ENCODE data around the gene LAMA1.

LAMA1 gene

GRCh38 chr18:6983366-6983765 lies 134.2 kb downstream of the LAMA1 start:
- DNase-seq (ENCODE audit: low spot score), result no peak

- no peak for DNase-seq (ENCODE audit: low spot score)
Measured at GRCh38 chr18:6982398-6982797, 135.2 kb downstream of the LAMA1 start.

GRCh38 chr18:6980363-6980762 lies 137.2 kb downstream of the LAMA1 start:
- no peak for DNase-seq (ENCODE audit: low spot score)

DNA sequence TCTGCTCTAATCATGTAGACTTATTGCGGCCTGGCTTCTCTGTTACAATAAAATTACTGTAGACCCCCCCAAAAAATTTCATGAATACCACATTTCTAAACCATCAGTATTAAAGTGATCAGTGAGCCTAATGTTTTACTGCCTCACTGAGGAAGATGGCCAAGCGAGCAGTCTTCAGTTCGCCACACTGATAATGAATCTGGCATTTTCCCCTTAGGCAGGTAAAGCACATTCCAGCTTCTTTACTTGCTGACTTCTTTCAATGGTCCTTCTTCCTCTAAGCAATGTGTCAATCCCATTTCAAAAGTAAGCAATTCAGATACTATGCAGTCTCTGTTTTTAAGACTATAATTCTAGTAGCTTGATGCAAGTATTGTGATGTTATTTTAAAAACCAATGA lies 137.6 kb downstream of the LAMA1 start:
- DNase-seq (ENCODE audit: low spot score), result no peak

GRCh38 chr18:6976935-6977334 lies 140.7 kb downstream of the LAMA1 start:
- DNase-seq (ENCODE audit: low spot score), result no peak

DNA sequence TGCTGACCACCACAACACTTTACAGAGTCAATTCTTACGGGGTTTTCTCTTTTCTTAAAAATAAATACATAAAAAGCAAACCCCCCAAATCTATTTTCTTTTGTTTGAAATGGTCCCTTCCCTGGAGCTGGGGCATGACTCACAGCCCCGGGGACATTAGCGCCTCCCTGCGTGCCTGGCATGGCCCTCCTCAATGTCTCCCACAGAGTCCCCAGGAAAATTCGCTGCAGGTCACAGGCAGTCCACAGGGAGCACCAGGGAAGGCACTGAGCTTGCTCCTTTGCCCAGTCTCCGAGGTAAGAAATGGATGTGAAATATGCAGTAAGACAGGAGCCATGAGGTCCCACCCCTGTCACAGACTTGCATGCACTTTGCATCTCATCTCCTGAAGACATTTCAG lies 142.5 kb downstream of the LAMA1 start:
- no peak for DNase-seq (ENCODE audit: low spot score)

DNA sequence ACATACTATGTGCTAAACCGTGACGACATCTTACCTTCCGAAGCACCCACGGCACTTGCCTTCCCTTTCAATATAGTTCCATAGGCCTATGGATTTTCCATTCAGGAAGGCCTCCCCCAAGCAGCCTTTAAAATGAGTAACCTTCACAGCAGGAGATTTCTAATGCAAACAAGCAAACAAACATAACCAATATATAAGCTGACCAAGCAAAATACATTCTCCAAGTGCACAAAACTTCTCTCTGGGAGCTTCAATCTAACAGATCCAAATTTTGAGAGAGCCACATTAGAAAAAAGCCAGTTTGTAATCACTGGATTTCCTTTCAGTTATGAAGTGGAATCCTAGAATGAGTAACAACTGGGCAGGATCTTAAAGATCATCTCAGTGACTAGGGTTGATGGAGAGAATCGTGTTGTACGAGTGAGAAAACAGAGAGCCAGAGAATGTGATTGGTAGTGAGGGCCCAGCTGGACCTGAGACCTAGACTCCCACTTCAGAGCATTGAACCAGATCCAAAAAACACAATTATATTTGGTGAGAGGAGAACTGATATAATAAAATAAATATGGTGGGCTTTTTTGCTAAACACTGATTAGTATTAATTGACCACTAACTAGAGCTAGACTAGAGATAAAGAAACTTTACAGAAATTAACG lies 145.6 kb downstream of the LAMA1 start:
- no peak for DNase-seq (ENCODE audit: low spot score)

DNA sequence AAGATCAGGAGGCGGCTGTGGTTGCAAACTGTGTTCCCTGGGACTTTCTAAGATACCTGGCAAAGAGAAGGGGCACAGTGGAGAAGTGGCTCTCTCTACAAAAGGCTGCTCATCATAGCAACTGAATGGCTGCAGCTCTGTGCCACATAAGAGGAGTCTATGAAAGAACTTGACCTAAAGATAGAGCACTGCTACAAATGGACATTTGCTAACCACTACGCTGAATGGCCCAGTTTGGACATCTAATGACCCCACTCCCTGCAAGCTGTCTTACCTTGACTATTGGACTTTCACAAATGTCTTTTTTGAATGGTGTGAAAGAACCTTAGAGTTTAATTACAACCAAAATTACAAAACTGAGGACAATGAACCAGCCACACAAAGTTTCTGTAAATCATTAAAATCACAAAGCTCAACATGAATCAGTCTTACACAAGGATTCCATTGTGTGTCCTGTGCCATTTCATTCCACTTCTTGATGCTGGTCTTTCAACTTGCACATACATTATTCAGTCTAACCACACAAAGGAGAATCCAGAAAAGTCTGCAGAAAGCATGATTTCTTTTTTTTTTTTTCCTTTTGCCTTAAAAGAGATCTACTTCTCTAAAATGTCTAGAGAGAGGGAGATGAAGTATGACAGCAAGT lies 154.0 kb downstream of the LAMA1 start:
- DNase-seq (ENCODE audit: low spot score), result peak; percentile 29

- no peak for DNase-seq (ENCODE audit: low spot score)
Measured at GRCh38 chr18:6962571-6963451, 154.8 kb downstream of the LAMA1 start.

DNA sequence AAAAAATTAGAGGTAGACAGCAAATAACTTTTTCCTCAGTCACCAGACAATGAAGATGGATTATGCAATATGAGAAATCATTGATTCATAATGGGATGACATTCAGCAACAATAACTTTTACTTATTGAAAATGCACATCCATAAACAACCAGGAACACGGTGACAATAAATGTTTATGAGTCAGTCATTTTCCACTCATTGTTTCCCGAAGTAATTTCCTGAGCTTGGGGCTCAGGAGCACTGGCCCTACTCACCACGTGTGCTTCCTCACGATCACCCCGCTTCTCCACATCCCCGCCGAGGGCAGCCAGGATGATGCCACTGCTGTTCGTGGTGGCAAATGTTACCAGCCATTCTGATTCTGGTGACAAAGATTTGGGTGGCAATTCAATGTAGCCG lies 156.3 kb downstream of the LAMA1 start:
- DNase-seq (ENCODE audit: low spot score), result no peak

- no peak for DNase-seq (ENCODE audit: low spot score)
Measured at GRCh38 chr18:6960656-6961055, 156.9 kb downstream of the LAMA1 start.

GRCh38 chr18:6960124-6960523 lies 157.5 kb downstream of the LAMA1 start:
- DNase-seq (ENCODE audit: low spot score), result no peak

DNA sequence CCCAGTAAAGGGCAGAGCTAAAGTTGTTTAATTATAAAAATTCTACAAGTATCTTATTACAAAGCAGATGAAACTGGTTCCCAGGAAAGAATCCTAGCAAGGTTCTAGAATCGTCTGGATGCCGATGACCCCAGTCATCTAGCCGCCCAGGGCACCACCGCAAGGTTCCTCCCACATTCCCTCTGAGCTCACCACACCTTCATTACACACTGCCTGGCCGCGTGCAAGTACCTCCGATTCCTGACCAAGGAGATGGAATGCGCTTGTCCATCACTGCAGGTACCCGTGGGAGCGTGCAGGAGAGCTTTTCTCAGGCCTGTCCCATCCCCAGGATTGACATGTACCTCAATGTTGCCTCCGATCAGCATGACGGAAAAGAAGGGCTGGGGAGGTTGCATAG lies 158.5 kb downstream of the LAMA1 start:
- no peak for DNase-seq (ENCODE audit: low spot score)

- no peak for DNase-seq (ENCODE audit: low spot score)
Measured at GRCh38 chr18:6956999-6957398, 160.6 kb downstream of the LAMA1 start.

GRCh38 chr18:6956495-6956894 lies 161.1 kb downstream of the LAMA1 start:
- no peak for DNase-seq (ENCODE audit: low spot score)

DNA sequence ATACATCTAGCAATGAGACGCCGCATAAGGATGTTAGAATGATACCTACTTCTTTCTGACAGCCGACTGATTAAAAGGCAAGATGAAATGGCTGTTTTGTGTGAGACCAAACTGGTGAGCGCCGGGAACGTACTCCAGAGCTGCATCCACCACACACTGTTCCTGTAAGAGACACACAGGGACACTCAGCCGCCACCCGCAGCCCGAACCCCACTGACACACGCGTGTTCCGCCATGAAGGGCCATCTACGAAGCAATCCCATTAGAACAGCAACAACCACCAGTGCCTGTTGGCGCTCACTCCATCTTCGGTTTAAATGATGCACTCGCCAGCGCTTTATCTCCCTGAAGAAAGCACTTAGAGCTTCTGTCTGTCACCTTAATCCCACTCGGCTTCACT lies 162.3 kb downstream of the LAMA1 start:
- no peak for DNase-seq (ENCODE audit: low spot score)

GRCh38 chr18:6954501-6954900 lies 163.1 kb downstream of the LAMA1 start:
- no peak for DNase-seq (ENCODE audit: low spot score)

GRCh38 chr18:6951336-6952090 lies 166.1 kb downstream of the LAMA1 start:
- DNase-seq (ENCODE audit: low spot score), result no peak

DNA sequence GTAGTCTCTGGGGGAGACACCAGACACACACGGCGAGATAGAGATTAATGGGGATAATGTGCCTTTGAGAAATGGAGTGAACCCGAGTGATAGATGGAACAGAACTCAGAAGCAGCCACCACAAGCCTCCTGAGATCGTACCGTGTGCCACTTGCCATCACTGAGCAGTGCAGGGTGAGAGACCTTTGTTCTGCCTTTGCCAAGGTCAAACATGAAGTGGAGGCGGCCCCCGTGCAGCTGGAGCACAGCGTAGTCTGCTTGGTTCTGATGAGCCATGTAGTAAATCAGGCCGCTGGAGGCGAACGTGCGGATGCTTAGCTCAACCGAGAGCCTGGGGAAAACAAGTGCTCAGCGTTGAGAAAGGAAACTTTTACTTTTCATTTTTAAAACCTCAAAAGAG lies 167.0 kb downstream of the LAMA1 start:
- DNase-seq (ENCODE audit: low spot score), result no peak

DNA sequence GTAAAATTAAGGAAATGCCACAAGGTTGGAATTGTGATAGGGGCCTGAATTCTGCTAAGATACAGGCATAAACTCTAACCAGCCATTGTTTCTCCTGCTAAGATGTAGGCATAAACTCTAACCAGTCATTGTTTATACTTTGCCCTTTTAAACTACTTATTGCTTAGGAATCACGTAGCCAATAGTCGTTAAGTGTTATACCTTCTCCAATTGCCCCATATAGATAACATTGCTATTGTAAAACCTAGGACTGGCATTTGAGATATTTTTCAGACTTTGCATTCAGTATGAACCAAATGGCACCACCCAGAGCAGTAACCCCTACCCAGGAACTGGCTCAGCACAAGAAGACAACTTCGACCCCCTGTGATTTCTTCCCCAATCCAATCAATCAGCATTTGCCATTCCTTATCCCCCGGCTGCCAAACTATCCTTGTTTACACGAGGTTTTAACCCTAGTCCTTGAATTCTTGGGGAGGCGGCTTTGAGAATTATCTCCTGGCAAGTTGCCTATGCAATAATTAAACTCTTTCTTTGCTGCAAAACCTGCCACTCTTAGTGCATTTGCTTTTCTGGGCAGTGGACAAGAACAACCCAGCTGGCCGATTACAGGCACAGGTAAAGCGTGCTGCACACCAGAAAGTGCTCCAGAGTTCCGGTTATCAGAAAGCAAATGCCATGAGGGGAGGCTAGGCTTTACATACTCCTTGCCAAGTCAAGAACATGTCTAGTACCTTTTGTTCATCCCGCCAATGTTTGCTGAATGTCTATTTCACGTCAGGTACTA lies 167.6 kb downstream of the LAMA1 start:
- DNase-seq (ENCODE audit: low spot score), result no peak

- no peak for DNase-seq (ENCODE audit: low spot score)
Measured at GRCh38 chr18:6948281-6949055, 169.1 kb downstream of the LAMA1 start.

All from COLO829 (cell line).